ENCODE results near the gene FAM170B.

DNA sequence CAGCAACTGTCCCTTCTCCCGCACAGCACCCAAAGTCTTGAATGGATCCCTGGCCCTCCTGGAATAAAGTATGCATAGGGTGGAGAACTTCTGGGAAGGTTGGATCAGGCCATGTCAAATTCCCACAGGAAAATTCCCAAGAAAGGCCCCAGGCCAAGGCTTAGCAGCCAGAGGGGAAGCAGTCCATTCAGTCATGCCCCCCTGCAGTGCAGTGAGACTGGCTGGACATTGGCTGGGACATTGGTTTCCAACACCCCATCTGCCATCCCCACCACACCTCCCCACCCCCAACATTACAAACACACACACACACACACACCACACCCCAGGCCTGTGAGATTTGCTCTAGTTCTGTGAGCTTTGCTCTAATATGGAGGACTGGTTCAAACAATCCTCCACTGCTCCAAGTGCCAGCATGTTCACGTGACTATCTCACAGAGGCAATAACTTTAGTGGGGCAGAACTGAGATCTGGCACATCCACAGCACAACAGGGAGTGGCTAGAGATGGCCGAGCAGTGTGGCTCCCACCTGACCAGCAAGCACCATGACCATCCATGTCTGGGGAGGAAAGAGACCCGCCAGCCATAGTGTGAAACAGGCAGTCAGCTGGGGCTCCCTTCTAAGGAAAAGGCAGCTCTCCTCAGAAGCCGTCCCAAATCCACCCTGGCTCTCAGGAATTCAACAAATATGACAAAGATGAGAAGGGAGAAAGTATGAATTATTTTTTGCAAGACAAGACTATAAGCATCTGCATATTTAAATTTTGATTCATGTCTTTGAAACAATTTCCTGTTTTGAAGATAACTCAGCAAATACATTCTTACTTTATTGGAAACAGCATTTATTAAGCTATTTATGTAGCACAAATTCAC lies 6.7 kb upstream of the FAM170B start:
- TF ChIP-seq, protein P1, sequence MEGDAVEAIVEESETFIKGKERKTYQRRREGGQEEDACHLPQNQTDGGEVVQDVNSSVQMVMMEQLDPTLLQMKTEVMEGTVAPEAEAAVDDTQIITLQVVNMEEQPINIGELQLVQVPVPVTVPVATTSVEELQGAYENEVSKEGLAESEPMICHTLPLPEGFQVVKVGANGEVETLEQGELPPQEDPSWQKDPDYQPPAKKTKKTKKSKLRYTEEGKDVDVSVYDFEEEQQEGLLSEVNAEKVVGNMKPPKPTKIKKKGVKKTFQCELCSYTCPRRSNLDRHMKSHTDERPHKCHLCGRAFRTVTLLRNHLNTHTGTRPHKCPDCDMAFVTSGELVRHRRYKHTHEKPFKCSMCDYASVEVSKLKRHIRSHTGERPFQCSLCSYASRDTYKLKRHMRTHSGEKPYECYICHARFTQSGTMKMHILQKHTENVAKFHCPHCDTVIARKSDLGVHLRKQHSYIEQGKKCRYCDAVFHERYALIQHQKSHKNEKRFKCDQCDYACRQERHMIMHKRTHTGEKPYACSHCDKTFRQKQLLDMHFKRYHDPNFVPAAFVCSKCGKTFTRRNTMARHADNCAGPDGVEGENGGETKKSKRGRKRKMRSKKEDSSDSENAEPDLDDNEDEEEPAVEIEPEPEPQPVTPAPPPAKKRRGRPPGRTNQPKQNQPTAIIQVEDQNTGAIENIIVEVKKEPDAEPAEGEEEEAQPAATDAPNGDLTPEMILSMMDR (IDR thresholded peaks at IDR 0.05): no peak
- TF ChIP-seq TCF7L2 (IDR thresholded peaks at IDR 0.05; ENCODE audit: low read depth, low read length): no peak
